Activated CD4-positive, alpha-beta T cell treated with anti-CD3 and anti-CD28 coated beads for 24 hours (primary cell): ENCODE data around the gene ABCA13.

ENCODE experiments used
- DNase-seq, 2 donors: peaks; one replicate each; pipeline ENCODE4 v3.0.0-alpha.2; 2020; ENCODE audit warnings: low read depth in 2 of 2

ABCA13 gene

GRCh38 chr7:48237354-48237753 lies 66.1 kb downstream of the ABCA13 start:
- DNase-seq = no peak

GRCh38 chr7:48242846-48243245 lies 71.6 kb downstream of the ABCA13 start:
- DNase-seq = no peak

- DNase-seq = no peak
Measured at GRCh38 chr7:48244864-48245271, 73.6 kb downstream of the ABCA13 start.

- no peak for DNase-seq
Measured at GRCh38 chr7:48245751-48246472, 74.7 kb downstream of the ABCA13 start.

GRCh38 chr7:48249166-48249565 lies 77.9 kb downstream of the ABCA13 start:
- no peak for DNase-seq

GRCh38 chr7:48250441-48250951 lies 79.2 kb downstream of the ABCA13 start:
- DNase-seq = no peak

- no peak for DNase-seq
Measured at GRCh38 chr7:48251766-48252165, 80.5 kb downstream of the ABCA13 start.

GRCh38 chr7:48252995-48253394 lies 81.7 kb downstream of the ABCA13 start:
- no peak for DNase-seq

- DNase-seq = no peak
Measured at GRCh38 chr7:48255046-48255445, 83.8 kb downstream of the ABCA13 start.

GRCh38 chr7:48259463-48260280 lies 88.4 kb downstream of the ABCA13 start:
- no peak for DNase-seq

- DNase-seq = no peak
Measured at GRCh38 chr7:48261696-48262095, 90.4 kb downstream of the ABCA13 start.

- no peak for DNase-seq
Measured at GRCh38 chr7:48262606-48263310, 91.5 kb downstream of the ABCA13 start.

GRCh38 chr7:48263311-48263650 lies 92.0 kb downstream of the ABCA13 start:
- DNase-seq = no peak

GRCh38 chr7:48269066-48269465 lies 97.8 kb downstream of the ABCA13 start:
- DNase-seq = no peak

GRCh38 chr7:48274662-48275061 lies 103.4 kb downstream of the ABCA13 start:
- DNase-seq = no peak

GRCh38 chr7:48279420-48279819 lies 108.2 kb downstream of the ABCA13 start:
- DNase-seq = no peak

- no peak for DNase-seq
Measured at GRCh38 chr7:48280100-48280499, 108.8 kb downstream of the ABCA13 start.

- no peak for DNase-seq
Measured at GRCh38 chr7:48285373-48285772, 114.1 kb downstream of the ABCA13 start.

GRCh38 chr7:48286836-48287235 lies 115.6 kb downstream of the ABCA13 start:
- no peak for DNase-seq

- DNase-seq = no peak
Measured at GRCh38 chr7:48289656-48290055, 118.4 kb downstream of the ABCA13 start.

GRCh38 chr7:48292949-48293348 lies 121.7 kb downstream of the ABCA13 start:
- DNase-seq = no peak

- no peak for DNase-seq
Measured at GRCh38 chr7:48295296-48295971, 124.2 kb downstream of the ABCA13 start.
